KMS-11 (cell line): ENCODE data around the gene SPEM3.

Experiments used
- H2AFZ ChIP-seq: fragments of 200-600 bp; sonication (generic); 2 replicates; pipeline ENCODE4 v1.6.1; 2016; ENCODE audit warnings: antibody characterized with exemption, mixed run types, low read depth
- H3K27ac ChIP-seq: fragments of 200-600 bp; sonication (generic); 2 replicates; pipeline ENCODE4 v1.6.1; 2016; ENCODE audit warnings: mild to moderate bottlenecking, mixed run types
- H3K27me3 ChIP-seq: fragments of 200-600 bp; sonication (generic); 2 replicates; pipeline ENCODE4 v1.6.1; 2017; ENCODE audit warnings: mild to moderate bottlenecking, low read depth, mixed run types, moderate library complexity; ENCODE audit not compliant: insufficient read depth
- H3K36me3 ChIP-seq: fragments of 200-600 bp; sonication (generic); 2 replicates; pipeline ENCODE4 v1.6.1; 2017; ENCODE audit warnings: mild to moderate bottlenecking, mixed run types; ENCODE audit not compliant: insufficient read depth
- H3K4me1 ChIP-seq: fragments of 200-600 bp; sonication (generic); 2 replicates; pipeline ENCODE4 v1.6.1; 2016; ENCODE audit warnings: mild to moderate bottlenecking, low read depth, mixed run types; ENCODE audit not compliant: poor library complexity, severe bottlenecking
- H3K4me2 ChIP-seq: fragments of 200-600 bp; sonication (generic); 2 replicates; pipeline ENCODE4 v1.7.0; 2016; ENCODE audit warnings: mild to moderate bottlenecking, mixed run types
- H3K4me3 ChIP-seq: fragments of 200-600 bp; sonication (generic); IDR thresholded peaks from 2 replicates; pipeline ENCODE4 v1.6.1; 2017; ENCODE audit warnings: low read depth, low read length, mixed read lengths; ENCODE audit not compliant: insufficient read depth
- H3K79me2 ChIP-seq: fragments of 200-600 bp; sonication (generic); 2 replicates; pipeline ENCODE4 v1.6.1; 2016; ENCODE audit warnings: low read depth, mixed run types; ENCODE audit not compliant: insufficient read depth
- H3K9ac ChIP-seq: fragments of 200-600 bp; sonication (generic); 2 replicates; pipeline ENCODE4 v1.6.1; 2016; ENCODE audit warnings: mild to moderate bottlenecking, mixed run types
- H4K20me1 ChIP-seq: fragments of 200-600 bp; sonication (generic); 2 replicates; pipeline ENCODE4 v1.6.1; 2016; ENCODE audit warnings: mild to moderate bottlenecking, mixed run types; ENCODE audit not compliant: insufficient read depth
- TF ChIP-seq, protein P1 (sequence below): fragments of 200-600 bp; sonication (generic); conservative IDR thresholded peaks from 2 replicates; pipeline ENCODE4 v1.6.1; 2017; ENCODE audit warnings: low read depth, mild to moderate bottlenecking, antibody characterized with exemption, low read length, moderate library complexity, mixed read lengths

SPEM3 gene

DNA sequence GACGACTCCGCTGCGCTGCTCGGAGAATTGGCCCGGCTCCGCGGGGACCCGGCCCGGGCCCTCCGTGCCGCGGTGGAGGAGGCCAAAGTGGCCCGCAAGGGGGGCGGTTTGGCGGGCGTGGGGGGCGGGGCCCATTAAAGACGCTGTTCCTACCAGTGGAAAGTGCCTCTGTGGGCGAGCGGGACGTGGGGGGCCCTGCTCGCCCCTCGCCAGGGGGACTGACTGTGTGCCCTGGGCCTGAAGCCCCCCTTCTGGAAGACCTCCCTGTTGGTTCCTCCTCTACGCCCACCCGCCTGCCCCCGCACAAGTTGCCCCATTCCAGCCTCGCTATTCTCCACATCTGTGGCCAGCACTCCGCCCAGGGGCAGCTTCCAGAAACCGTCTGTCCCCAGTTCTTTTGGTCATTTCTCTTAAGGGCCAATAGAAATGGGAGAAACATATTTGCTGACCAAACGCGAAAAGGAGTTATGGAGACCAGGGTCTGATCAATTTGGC is 8.8 kb downstream of the SPEM3 start:
- Histone ChIP-seq H3K36me3 (no peaks in the 10 kb centered on the region), H3K4me1 (no peaks in the 10 kb centered on the region), H2AFZ (no peak overlapping the region), H3K4me2 (no peak overlapping the region), H3K4me3 (no peak overlapping the region), H3K9ac (no peak overlapping the region), H3K27me3 (no peaks in the 10 kb centered on the region), H3K79me2 (no peaks in the 10 kb centered on the region), H3K27ac (no peak overlapping the region), H4K20me1 (no peaks in the 10 kb centered on the region)
- TF ChIP-seq, protein P1, sequence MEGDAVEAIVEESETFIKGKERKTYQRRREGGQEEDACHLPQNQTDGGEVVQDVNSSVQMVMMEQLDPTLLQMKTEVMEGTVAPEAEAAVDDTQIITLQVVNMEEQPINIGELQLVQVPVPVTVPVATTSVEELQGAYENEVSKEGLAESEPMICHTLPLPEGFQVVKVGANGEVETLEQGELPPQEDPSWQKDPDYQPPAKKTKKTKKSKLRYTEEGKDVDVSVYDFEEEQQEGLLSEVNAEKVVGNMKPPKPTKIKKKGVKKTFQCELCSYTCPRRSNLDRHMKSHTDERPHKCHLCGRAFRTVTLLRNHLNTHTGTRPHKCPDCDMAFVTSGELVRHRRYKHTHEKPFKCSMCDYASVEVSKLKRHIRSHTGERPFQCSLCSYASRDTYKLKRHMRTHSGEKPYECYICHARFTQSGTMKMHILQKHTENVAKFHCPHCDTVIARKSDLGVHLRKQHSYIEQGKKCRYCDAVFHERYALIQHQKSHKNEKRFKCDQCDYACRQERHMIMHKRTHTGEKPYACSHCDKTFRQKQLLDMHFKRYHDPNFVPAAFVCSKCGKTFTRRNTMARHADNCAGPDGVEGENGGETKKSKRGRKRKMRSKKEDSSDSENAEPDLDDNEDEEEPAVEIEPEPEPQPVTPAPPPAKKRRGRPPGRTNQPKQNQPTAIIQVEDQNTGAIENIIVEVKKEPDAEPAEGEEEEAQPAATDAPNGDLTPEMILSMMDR, result no peak

DNA sequence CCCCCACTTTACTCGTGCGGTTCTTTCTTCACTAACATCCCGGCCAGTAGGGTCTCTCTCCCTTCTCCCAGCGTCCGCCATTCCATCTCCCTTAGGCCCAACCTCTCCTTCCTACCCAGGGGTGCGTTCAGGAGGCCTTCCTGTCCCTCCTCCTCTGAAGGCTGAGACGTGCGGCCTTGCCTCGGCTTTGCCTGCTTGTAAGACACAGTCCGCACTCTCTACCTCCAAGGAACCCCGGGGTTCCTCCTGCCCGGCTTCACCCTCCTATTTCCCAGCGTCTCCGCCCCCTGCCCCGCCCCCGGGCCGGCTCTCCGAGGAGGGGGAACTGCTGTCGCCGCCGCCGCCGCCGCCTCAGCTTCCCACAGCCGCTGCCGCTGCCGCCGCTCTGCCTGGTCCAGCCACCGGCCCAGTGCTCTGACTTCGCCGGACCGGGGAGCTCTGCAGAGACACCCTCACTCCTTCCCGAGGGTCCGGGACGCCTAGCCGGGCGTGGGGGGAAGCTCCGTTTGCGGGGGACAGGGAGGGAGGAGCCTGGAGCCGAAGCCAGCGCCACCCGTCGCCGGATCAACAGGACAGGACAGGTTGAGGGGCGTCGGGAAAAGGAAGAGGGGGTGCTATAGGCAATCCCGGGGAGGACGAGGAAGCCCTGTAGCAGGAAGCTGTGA is 9.4 kb downstream of the SPEM3 start:
- H3K27ac ChIP-seq, result no peak overlapping the region
- no peaks in the 10 kb centered on the region for H3K36me3 ChIP-seq
- no peaks in the 10 kb centered on the region for H4K20me1 ChIP-seq
- H3K27me3 ChIP-seq, result no peaks in the 10 kb centered on the region
- no peak overlapping the region for H3K4me3 ChIP-seq
- H3K79me2 ChIP-seq, result no peaks in the 10 kb centered on the region
- H2AFZ ChIP-seq, result no peak overlapping the region
- H3K4me1 ChIP-seq, result no peaks in the 10 kb centered on the region
- H3K9ac ChIP-seq, result no peak overlapping the region
- TF ChIP-seq, protein P1, result no peak
- H3K4me2 ChIP-seq, result no peak overlapping the region

DNA sequence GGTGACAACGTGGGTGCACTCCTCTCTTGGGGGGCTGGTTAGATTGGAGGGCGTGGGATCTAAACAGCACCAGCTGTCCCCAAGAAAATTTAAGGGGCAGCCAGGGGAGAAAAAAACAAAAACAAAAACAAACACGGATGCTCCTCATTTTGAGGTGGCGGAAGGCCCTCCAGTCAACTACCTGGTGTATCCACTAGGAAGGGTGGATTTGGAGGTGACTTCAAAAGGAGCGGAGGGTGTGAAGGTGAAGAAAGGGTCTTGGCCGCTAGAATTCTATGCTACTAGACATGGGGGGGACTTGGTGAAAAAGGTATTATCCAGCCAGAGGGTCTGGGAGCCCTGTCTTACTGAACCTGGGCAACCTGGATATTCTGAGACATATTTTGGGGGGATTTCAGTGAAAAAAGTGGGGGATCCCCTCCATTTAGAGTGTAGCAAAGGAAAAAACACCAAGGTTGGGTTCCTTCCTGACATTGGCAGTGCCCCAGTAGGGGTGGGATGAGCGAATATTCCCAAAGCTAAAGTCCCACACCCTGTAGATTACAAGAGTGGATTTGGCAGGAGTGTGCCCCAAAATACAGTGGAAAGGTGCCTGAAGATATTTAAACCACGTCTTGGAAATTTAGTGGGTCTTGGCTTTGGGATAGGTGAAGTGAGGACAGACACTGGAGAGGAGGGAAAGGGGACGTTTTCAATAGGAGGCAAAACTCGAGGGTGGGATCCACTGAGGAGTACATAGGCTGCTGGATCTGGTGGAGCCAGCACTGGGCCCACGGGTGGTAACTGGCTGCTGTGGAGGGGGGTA is 10.2 kb downstream of the SPEM3 start:
- Histone ChIP-seq H2AFZ (no peak overlapping the region), H4K20me1 (no peaks in the 10 kb centered on the region)

DNA sequence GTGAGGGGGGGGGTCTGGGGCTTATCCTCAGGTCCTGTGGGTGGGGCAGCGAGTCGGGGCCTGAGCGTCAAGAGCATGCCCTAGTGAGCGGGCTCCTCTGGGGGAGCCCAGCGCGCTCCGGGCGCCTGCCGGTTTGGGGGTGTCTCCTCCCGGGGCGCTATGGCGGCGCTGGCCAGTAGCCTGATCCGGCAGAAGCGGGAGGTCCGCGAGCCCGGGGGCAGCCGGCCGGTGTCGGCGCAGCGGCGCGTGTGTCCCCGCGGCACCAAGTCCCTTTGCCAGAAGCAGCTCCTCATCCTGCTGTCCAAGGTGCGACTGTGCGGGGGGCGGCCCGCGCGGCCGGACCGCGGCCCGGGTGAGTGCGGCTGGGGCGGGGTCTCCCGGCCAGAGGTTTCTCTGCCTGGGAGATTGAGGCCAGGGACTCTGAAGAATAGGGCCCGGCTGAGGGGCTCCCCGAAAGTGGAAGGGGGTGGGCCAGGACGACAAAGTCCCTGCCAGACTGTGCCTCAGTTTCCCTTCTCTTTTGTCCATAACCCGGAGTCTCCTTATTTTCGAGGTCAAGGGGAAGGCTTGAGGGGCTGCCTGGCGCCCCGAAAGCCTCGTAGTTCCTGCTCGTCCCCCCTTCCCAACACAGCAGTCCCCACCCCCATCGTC is 10.9 kb downstream of the SPEM3 start, which contains the start of gene FGF11:
Gene FGF11, plus strand, starts transcription at position 51 of the 651 bp plus-strand sequence. Its CDS starts 109 bp downstream, at position 160.
- Histone ChIP-seq H2AFZ (no peak within 1 kb of the TSS), H3K79me2 (no peaks in the 10 kb centered on the region), H4K20me1 (no peaks in the 10 kb centered on the region), H3K27ac (no peak within 1 kb of the TSS), H3K4me1 (no peaks in the 10 kb centered on the region), H3K4me3 (no peak within 1 kb of the TSS), H3K36me3 (no peaks in the 10 kb centered on the region), H3K4me2 (no peak within 1 kb of the TSS), H3K27me3 (no peaks in the 10 kb centered on the region), H3K9ac (no peak within 1 kb of the TSS)
- TF ChIP-seq, protein P1, result no peak

More for the DNA sequence above, 10.2 kb downstream of the SPEM3 start:
- no peaks in the 10 kb centered on the region for H3K79me2 ChIP-seq
- H3K4me3 ChIP-seq, result no peak overlapping the region
- H3K36me3 ChIP-seq, result no peaks in the 10 kb centered on the region
- no peaks in the 10 kb centered on the region for H3K4me1 ChIP-seq
- TF ChIP-seq, protein P1, result no peak
- no peaks in the 10 kb centered on the region for H3K27me3 ChIP-seq
- H3K27ac ChIP-seq, result no peak overlapping the region
- no peak overlapping the region for H3K9ac ChIP-seq
- H3K4me2 ChIP-seq, result no peak overlapping the region
